ENCODE results near the gene NGEF. TPM values are rescaled to one million over a fixed set of nuclear protein-coding genes. Genes with fewer than 3 reads are reported as not detected.

The NGEF gene
- total RNA-seq, 3 donors from 2014 or later: 20.1 to 67.5 (median 38.0) TPM

DNA sequence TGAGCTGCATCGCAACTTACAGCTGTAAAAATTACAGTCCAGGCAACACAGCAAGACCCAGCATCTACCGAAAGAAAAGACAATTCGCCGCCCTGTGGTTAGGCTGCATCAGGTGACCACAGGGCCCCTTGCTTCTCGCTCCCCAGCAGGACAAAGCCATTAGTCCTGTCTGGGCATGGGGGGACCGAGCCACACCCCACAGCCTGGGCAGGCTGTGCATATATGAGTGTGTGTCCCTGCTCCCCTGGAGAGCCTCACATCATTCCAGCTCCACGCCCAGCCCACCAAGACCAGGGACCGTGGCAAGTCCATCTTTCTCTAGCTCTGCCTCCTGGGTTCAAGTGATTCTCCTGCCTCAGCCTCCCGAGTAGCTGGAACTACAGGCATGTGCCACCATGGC, 109.1 kb downstream of the NGEF start:
- DNase-seq (no peak), ATAC-seq (no peak)
- no peaks in the 10 kb centered on the region for H3K9me3 ChIP-seq
- H3K4me1 ChIP-seq (ENCODE audit: low read depth): no peaks in the 10 kb centered on the region
- H3K36me3 ChIP-seq (ENCODE audit: low read depth): no peaks in the 10 kb centered on the region
- no peak overlapping the region for H3K4me3 ChIP-seq
- TF ChIP-seq, protein P1, sequence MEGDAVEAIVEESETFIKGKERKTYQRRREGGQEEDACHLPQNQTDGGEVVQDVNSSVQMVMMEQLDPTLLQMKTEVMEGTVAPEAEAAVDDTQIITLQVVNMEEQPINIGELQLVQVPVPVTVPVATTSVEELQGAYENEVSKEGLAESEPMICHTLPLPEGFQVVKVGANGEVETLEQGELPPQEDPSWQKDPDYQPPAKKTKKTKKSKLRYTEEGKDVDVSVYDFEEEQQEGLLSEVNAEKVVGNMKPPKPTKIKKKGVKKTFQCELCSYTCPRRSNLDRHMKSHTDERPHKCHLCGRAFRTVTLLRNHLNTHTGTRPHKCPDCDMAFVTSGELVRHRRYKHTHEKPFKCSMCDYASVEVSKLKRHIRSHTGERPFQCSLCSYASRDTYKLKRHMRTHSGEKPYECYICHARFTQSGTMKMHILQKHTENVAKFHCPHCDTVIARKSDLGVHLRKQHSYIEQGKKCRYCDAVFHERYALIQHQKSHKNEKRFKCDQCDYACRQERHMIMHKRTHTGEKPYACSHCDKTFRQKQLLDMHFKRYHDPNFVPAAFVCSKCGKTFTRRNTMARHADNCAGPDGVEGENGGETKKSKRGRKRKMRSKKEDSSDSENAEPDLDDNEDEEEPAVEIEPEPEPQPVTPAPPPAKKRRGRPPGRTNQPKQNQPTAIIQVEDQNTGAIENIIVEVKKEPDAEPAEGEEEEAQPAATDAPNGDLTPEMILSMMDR (IDR thresholded peaks at IDR 0.05): no peak
- intact Hi-C loops (cut with DNase I, micrococcal nuclease): no loop called here

DNA sequence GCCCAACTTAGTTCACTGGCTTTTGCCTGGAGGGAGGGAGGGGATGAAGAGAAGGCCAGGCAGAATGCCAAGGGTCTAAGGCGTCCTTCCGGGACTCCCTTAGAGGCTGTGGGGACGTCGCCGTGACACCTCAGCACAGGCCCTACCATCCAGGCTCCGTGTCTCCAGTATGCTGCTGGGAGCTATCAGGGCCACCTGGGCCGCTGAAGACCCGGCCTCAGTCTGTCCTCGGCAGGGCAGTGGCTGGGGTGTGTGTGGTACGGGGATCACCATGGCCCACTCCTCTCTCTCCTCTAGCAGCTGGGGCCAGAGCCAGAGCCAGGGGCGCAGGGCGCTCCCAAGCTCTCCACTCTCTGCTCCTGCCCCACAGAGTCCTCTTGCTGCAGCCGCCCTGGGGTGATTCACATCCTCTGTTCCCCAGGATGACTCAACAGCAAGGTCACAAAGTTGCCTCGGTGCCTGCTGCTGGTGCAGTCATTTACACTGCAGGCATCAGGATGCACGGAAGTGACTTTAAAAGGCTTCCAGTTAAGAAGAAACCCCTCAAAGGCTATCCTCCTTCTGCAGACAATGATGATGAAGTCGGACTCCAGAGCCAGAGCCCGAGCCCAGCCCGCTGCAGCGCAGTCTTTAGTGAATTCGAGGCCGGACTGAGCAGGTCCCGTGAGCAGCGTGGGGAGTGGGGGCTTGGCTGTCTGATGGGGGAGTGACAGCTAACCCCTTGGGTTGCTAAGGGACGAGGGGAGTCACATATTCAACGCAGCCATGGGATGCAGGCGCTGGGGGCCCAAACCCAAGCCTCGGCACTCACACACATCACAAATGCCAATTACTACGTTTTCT, 111.1 kb downstream of the NGEF start:
- ATAC-seq (no peak), DNase-seq (no peak)
- intact Hi-C loops (cut with DNase I, micrococcal nuclease): no loop called here
- H3K4me3 ChIP-seq: no peak overlapping the region
- TF ChIP-seq, protein P1 (IDR thresholded peaks at IDR 0.05): no peak
- no peaks in the 10 kb centered on the region for H3K4me1 ChIP-seq (ENCODE audit: low read depth)
- H3K9me3 ChIP-seq: no peaks in the 10 kb centered on the region
- H3K36me3 ChIP-seq (ENCODE audit: low read depth): no peaks in the 10 kb centered on the region

DNA sequence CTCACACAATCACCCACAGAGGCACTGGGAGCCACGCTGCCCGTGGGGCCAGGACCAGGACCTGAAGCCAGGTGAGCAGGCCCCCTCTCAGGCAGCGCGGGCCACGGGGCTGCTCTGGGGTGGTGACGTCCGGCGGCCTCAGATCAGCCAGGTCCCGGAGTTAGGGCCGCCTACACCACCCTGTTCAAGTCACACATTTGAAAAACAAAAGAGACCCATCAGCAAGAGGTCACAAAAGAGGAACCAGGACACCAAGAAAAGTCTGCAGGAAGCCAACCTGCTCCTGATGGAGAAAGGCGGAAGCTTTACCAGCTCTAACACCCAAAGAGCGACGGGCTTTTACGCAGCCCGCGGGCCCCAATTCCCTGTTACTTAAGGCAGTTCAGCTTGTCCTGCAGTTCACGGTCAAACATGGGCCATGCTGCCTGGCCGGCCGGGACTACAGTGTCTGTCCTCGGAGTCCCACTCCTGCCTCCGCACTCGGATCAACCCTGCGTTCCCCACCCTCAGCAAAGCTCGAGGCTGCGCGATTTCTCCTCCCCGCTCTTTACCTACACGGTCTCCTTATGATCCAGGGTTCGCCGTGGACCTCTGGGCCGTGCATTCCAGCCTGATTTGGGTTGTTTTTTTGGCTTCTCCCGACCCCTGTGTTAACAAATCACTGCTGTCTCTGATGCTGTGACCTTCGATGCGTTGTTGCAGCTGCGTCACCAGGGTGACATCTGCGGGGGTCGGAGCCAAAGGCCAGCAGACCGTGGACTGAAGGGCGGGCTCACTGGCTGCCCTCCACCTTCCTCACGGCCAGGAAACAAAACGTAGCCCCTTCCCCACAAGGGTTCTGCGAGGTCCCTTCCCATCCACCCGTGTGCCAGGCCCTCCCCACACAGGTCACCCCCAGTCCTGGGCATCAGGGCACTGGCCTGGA, 112.0 kb downstream of the NGEF start:
- no peak overlapping the region for H3K4me3 ChIP-seq
- no peaks in the 10 kb centered on the region for H3K9me3 ChIP-seq
- H3K36me3 ChIP-seq (ENCODE audit: low read depth): no peaks in the 10 kb centered on the region
- intact Hi-C loops (cut with DNase I, micrococcal nuclease): no loop called here
- no peak for ATAC-seq
- no peak for DNase-seq
- TF ChIP-seq, protein P1 (IDR thresholded peaks at IDR 0.05): no peak
- no peaks in the 10 kb centered on the region for H3K4me1 ChIP-seq (ENCODE audit: low read depth)

DNA sequence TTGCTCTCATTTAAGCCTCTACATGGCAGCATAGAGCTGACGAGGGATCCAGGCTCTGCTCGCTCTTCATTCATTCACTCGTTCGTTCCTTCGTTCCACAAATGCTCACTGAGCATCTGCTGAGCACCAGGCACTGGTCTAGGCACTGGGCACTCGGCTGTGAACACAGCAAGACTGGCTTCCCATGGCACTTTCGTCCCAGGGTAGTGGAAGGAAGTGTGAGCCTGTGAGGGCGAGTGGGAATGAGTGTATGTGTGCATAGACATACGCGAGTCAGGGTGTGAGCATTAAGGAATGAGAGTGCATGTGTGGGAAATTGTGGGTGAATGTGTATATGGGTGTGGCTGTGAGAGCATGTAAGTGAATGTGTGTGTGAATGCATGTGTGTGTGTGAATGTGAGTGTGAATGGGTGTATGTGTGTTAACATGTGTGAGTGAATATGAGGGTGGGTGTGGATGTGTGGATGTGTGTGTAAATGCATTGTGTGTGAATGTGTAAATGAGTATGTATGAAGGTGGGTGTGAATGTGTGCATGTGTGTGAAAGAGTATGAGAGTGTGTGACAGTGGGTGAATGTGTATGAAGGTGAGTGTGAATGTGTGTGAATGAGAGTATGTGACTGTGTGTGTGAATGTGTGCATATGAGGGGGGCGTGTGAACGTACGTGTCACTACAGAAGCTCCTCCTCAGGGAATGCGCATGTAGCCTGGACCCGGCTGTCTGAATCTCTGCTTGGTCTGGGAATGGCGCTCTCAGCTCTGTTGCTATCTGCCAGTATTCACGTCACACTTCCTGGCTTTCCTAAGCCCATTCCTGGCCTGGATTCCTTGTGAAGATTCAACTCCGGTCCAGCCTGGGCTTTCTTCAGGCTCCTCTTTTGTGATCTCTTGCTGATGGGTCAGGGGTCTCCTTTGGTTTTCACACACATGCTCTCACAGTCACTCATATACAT, 114.2 kb downstream of the NGEF start:
- Histone ChIP-seq H3K36me3 (ENCODE audit: low read depth) (no peaks in the 10 kb centered on the region), H3K4me1 (ENCODE audit: low read depth) (no peaks in the 10 kb centered on the region), H3K9me3 (no peaks in the 10 kb centered on the region), H3K4me3 (no peak overlapping the region)
- peak; percentile 8 for ATAC-seq
- DNase-seq: peak in 1 of 3 donors; percentile 6
- intact Hi-C loops (cut with DNase I, micrococcal nuclease): no loop called here
- TF ChIP-seq, protein P1 (IDR thresholded peaks at IDR 0.05): no peak

All from mucosa of descending colon (tissue), 3 donors.